ENCODE measurements around the gene SLC15A4.
"Not testable (repeated sequence)": the region's sequence is repeated elsewhere in the genome, so short reads cannot be mapped to it uniquely, and the experiment has no call there.

Gene SLC15A4

DNA sequence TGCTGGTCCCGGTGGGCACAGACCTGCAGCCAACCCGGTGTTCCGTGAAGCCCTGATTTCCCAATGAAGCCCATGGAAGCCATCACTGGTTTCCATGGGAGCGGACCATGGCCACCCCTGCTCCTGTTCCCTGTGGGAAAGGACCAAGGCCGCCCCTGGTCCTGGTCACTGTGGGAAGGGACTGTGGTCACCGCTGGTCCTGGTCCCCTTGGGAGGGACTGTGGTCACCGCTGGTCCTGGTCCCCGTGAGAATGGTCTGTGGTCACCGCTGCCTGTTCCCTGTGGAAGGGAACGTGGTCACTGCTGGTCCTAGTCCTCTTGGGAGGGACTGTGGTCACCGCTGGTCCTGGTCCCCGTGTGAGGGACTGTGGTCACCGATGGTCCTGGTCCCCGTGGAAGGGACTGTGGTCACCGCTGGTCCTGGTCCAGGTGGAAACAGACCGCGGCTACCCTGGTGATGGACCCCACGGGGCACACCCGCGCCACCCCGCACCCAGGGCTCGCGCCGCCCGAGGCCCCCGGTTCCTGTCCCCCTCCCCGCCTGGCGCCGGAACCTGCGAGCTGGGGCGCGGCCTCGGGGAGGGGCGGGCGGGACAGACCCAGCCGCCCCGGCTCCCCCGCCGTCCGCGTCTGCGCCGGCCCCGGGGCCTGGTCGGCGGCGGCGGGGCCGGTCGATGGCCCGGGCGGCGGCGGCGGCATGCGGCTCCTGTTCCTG is 29.3 kb upstream of the SLC15A4 start, which contains the start of gene GLT1D1:
Gene GLT1D1 (plus strand): TSS at position 594 of the 715 bp plus-strand sequence. CDS start 104 bp downstream, at position 698.
- no peak within 1 kb of the TSS for H3K4me3 ChIP-seq (ENCODE audit: low read depth, low read length)
- in situ Hi-C loops (cut with HindIII; ENCODE audit: low sequenced_read_pairs), result no loop called here

GRCh38 chr12:128852026-128852698 is 28.4 kb upstream of the SLC15A4 start:
- TF ChIP-seq, protein P1, sequence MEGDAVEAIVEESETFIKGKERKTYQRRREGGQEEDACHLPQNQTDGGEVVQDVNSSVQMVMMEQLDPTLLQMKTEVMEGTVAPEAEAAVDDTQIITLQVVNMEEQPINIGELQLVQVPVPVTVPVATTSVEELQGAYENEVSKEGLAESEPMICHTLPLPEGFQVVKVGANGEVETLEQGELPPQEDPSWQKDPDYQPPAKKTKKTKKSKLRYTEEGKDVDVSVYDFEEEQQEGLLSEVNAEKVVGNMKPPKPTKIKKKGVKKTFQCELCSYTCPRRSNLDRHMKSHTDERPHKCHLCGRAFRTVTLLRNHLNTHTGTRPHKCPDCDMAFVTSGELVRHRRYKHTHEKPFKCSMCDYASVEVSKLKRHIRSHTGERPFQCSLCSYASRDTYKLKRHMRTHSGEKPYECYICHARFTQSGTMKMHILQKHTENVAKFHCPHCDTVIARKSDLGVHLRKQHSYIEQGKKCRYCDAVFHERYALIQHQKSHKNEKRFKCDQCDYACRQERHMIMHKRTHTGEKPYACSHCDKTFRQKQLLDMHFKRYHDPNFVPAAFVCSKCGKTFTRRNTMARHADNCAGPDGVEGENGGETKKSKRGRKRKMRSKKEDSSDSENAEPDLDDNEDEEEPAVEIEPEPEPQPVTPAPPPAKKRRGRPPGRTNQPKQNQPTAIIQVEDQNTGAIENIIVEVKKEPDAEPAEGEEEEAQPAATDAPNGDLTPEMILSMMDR (IDR thresholded peaks at IDR 0.05; ENCODE audit: low read depth, low read length, missing control alignments), result no peak
- in situ Hi-C loops (cut with HindIII; ENCODE audit: low sequenced_read_pairs), result no loop called here

More for the DNA sequence above, 29.3 kb upstream of the SLC15A4 start, which contains the start of gene GLT1D1:
- DNase-seq (ENCODE audit: low read depth), result no peak
- TF ChIP-seq, protein P1 (IDR thresholded peaks at IDR 0.05; ENCODE audit: low read depth, low read length, missing control alignments), result no peak

DNA sequence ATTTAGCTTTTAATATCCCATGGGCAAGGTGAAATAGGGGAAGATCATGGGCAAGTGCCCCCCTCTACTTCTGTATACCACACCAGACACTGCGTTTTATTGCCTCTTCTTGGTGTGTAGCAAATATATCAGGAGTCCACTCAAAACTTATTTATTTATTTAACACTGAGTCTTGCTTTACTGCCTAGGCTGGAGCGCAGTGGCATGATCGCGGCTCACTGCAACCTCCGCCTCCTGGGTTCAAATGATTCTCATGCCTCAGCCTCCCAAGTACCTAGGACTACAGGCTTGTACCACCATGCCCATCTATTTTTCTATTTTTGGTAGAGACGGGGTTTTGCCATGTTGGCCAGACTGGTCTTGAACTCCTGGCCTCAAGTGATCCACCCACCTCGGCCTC is 27.7 kb upstream of the SLC15A4 start:
- DNase-seq (ENCODE audit: low read depth); in situ Hi-C loops (cut with HindIII; ENCODE audit: low sequenced_read_pairs); H3K4me3 ChIP-seq (ENCODE audit: low read depth, low read length): not testable (repeated sequence)

More at GRCh38 chr12:128852026-128852698, 28.4 kb upstream of the SLC15A4 start:
- no peak overlapping the region for H3K4me3 ChIP-seq (ENCODE audit: low read depth, low read length)
- no peak for DNase-seq (ENCODE audit: low read depth)

GRCh38 chr12:128850400-128850799 is 26.6 kb upstream of the SLC15A4 start:
- no peak for DNase-seq (ENCODE audit: low read depth)
- in situ Hi-C loops (cut with HindIII; ENCODE audit: low sequenced_read_pairs), result no loop called here
- TF ChIP-seq, protein P1 (IDR thresholded peaks at IDR 0.05; ENCODE audit: low read depth, low read length, missing control alignments), result no peak
- no peak overlapping the region for H3K4me3 ChIP-seq (ENCODE audit: low read depth, low read length)

DNA sequence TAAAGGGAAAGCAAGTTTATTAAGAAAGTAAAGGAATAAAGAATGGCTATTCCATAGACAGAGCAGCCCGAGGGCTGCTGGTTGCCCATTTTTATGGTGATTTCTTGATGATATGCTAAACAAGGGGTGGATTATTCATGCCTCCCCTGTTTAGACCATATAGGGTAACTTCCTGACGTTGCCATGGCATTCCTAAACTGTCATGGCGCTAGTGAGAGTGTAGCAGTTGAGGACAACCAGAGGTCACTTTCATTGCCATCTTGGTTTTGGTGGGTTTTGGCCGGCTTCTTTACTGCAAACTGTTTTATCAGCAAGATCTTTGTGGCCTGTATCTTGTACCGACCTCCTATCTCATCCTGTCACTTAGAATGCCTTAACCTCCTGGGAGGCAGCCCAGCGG is 26.0 kb upstream of the SLC15A4 start:
- in situ Hi-C loops (cut with HindIII; ENCODE audit: low sequenced_read_pairs); DNase-seq (ENCODE audit: low read depth); H3K4me3 ChIP-seq (ENCODE audit: low read depth, low read length): not testable (repeated sequence)

- TF ChIP-seq, protein P1 (IDR thresholded peaks at IDR 0.05; ENCODE audit: low read depth, low read length, missing control alignments), result no peak
- in situ Hi-C loops (cut with HindIII; ENCODE audit: low sequenced_read_pairs), result no loop called here
- no peak overlapping the region for H3K4me3 ChIP-seq (ENCODE audit: low read depth, low read length)
- no peak for DNase-seq (ENCODE audit: low read depth)
These were observed 24.6 kb upstream of the SLC15A4 start for GRCh38 chr12:128848371-128848770.

DNA sequence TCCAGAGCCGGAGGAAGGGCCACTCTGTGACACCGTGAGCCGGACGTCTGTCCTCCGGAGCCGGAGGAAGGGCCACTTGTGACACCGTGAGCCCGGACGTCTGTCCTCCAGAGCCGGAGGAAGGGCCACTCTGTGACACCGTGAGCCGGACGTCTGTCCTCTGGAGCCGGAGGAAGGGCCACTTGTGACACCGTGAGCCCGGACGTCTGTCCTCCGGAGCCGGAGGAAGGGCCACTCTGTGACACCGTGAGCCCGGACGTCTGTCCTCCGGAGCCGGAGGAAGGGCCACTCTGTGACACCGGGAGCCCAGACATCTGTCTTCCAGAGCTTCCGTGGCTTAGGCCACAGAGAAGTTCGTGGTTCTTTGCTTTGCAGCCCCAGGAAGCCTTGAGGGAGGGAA is 22.9 kb upstream of the SLC15A4 start:
- H3K4me3 ChIP-seq (ENCODE audit: low read depth, low read length); DNase-seq (ENCODE audit: low read depth); in situ Hi-C loops (cut with HindIII; ENCODE audit: low sequenced_read_pairs): not testable (repeated sequence)

- H3K4me3 ChIP-seq (ENCODE audit: low read depth, low read length), result no peak overlapping the region
- in situ Hi-C loops (cut with HindIII; ENCODE audit: low sequenced_read_pairs), result no loop called here
- DNase-seq (ENCODE audit: low read depth), result no peak
- TF ChIP-seq, protein P1 (IDR thresholded peaks at IDR 0.05; ENCODE audit: low read depth, low read length, missing control alignments), result no peak
These were observed 20.4 kb upstream of the SLC15A4 start for GRCh38 chr12:128844031-128844635.
